IMR-90 (cell line): ENCODE data around the gene KCTD5. TPM values are rescaled to one million over a fixed set of nuclear protein-coding genes. Genes with fewer than 3 reads are reported as not detected.

Experiments used
- ATAC-seq: fragments of 200-7000 bp; cut with Tn5 transposase; 2 replicates; pipeline ENCODE4 v1.9.1; 2020; ENCODE audit warnings: low read depth, mild to moderate bottlenecking, moderate library complexity
- BruUV-seq: library from RNA; stranded (reverse); fragments of 400-500 nt; replicated peaks from 2 replicates; lab custom pipeline; 2021; lab: Mats Ljungman, UMichigan
- CTCF ChIA-PET: fragments of 300-600 bp; formaldehyde crosslinking; extraction: SDS; loops from one replicate; lab custom pipeline; 2021; ENCODE audit warnings: antibody characterized with exemption; lab: Yijun Ruan, JAX
- POLR2A ChIA-PET: fragments of 300-600 bp; sonication (Branson Sonifier 250); formaldehyde crosslinking; loops from one replicate; lab custom pipeline; 2022; ENCODE audit warnings: antibody characterized with exemption; ENCODE audit not compliant: unreplicated experiment; lab: Charles Lee
- DNase-seq: peaks from one replicate; pipeline ENCODE4 v3.0.0; 2013
- H2AFZ ChIP-seq: replicated peaks from 2 replicates; pipeline ENCODE3; 2013; ENCODE audit warnings: low read length, mild to moderate bottlenecking; ENCODE audit not compliant: poor library complexity
- H2AK5ac ChIP-seq: 2 replicates; pipeline ENCODE4 v1.6.1; 2013; ENCODE audit warnings: low read depth, low read length, inconsistent platforms
- H2AK9ac ChIP-seq: replicated peaks from 2 replicates; pipeline ENCODE3; 2013; ENCODE audit warnings: mild to moderate bottlenecking, low read depth, low read length, moderate library complexity; ENCODE audit not compliant: poor library complexity
- H2BK120ac ChIP-seq: 2 replicates; pipeline ENCODE4 v1.6.1; 2013; ENCODE audit warnings: low read depth, low read length, inconsistent platforms
- H2BK15ac ChIP-seq: 3 replicates; pipeline ENCODE4 v1.6.1; 2013; ENCODE audit warnings: low read depth, low read length, inconsistent platforms
- H2BK20ac ChIP-seq: 2 replicates; pipeline ENCODE4 v1.6.1; 2013; ENCODE audit warnings: low read depth, mild to moderate bottlenecking, inconsistent platforms, low read length, moderate library complexity
- H2BK5ac ChIP-seq: 2 replicates; pipeline ENCODE4 v1.6.1; 2013; ENCODE audit warnings: mild to moderate bottlenecking, low read depth, low read length, inconsistent platforms; ENCODE audit not compliant: poor library complexity, severe bottlenecking
- H3K14ac ChIP-seq: replicated peaks from 2 replicates; pipeline ENCODE4 v1.6.1; 2013; ENCODE audit warnings: low read depth, low read length, inconsistent platforms
- H3K18ac ChIP-seq: 2 replicates; pipeline ENCODE4 v1.6.1; 2013; ENCODE audit warnings: low read depth, low read length, control low read depth
- H3K23ac ChIP-seq: 2 replicates; pipeline ENCODE4 v1.6.1; 2013; ENCODE audit warnings: low read depth, low read length, inconsistent platforms
- H3K27ac ChIP-seq: 2 replicates; pipeline ENCODE4 v1.5.1; 2013; ENCODE audit warnings: mild to moderate bottlenecking, control low read depth, low read length; ENCODE audit not compliant: insufficient read depth
- H3K27me3 ChIP-seq: 2 replicates; pipeline ENCODE4 v1.6.1; 2013; ENCODE audit warnings: low read length; ENCODE audit not compliant: control insufficient read depth, insufficient read depth
- H3K36me3 ChIP-seq: 2 replicates; pipeline ENCODE4 v1.6.1; 2013; ENCODE audit warnings: low read length, mixed read lengths; ENCODE audit not compliant: control insufficient read depth, insufficient read depth
- H3K4ac ChIP-seq: 2 replicates; pipeline ENCODE4 v1.6.1; 2013; ENCODE audit warnings: low read depth, low read length, inconsistent platforms
- H3K4me1 ChIP-seq: 2 replicates; pipeline ENCODE4 v1.6.1; 2013; ENCODE audit warnings: low read length, mixed read lengths; ENCODE audit not compliant: control insufficient read depth, insufficient read depth
- H3K4me2 ChIP-seq: 2 replicates; pipeline ENCODE4 v1.6.1; 2013; ENCODE audit warnings: low read depth, mild to moderate bottlenecking, control low read depth, low read length, moderate library complexity
- H3K4me3 ChIP-seq: 2 replicates; pipeline ENCODE4 v1.5.1; 2013; ENCODE audit warnings: low read depth, mild to moderate bottlenecking, control low read depth, low read length, moderate library complexity; ENCODE audit not compliant: insufficient read depth
- H3K56ac ChIP-seq: 2 replicates; pipeline ENCODE4 v1.6.1; 2013; ENCODE audit warnings: low read length, inconsistent platforms; ENCODE audit not compliant: insufficient read depth; ENCODE audit errors: extremely low read depth
- H3K79me1 ChIP-seq, 2 experiments: 2 replicates each; pipeline ENCODE4 v1.6.1; 2013; ENCODE audit warnings: low read length in 2 of 2, inconsistent platforms in 1 of 2, low read depth in 1 of 2
- H3K9ac ChIP-seq: 2 replicates; pipeline ENCODE4 v1.6.1; 2013; ENCODE audit warnings: low read depth, low read length, control low read depth
- H3K9me1 ChIP-seq: 2 replicates; pipeline ENCODE4 v1.6.1; 2013; ENCODE audit warnings: low read length, inconsistent platforms; ENCODE audit not compliant: insufficient read depth
- H3K9me3 ChIP-seq: 2 replicates; pipeline ENCODE4 v1.6.1; 2013; ENCODE audit warnings: low read length; ENCODE audit not compliant: control insufficient read depth, insufficient read depth
- H4K20me1 ChIP-seq: 2 replicates; pipeline ENCODE4 v1.6.1; 2013; ENCODE audit warnings: low read length, inconsistent platforms; ENCODE audit not compliant: insufficient read depth
- H4K5ac ChIP-seq: 2 replicates; pipeline ENCODE4 v1.6.1; 2013; ENCODE audit warnings: mild to moderate bottlenecking, low read depth, low read length, control low read depth
- H4K8ac ChIP-seq, 2 experiments: 2 replicates each; pipeline ENCODE4 v1.6.1; 2013; ENCODE audit warnings: low read depth in 2 of 2, low read length in 2 of 2, control low read depth in 1 of 2, inconsistent platforms in 1 of 2
- H4K91ac ChIP-seq: 2 replicates; pipeline ENCODE4 v1.6.1; 2013; ENCODE audit warnings: low read depth, low read length, inconsistent platforms; ENCODE audit not compliant: insufficient read depth
- CEBPB ChIP-seq: IDR thresholded peaks from 2 replicates; pipeline ENCODE4 v1.6.1; 2012; ENCODE audit warnings: low read depth, low read length, improper control_type of control experiment
- CHD1 ChIP-seq: IDR thresholded peaks from 2 replicates; pipeline ENCODE4 v1.6.1; 2012; ENCODE audit warnings: low read depth, low read length, improper control_type of control experiment
- CTCF ChIP-seq: conservative IDR thresholded peaks from 2 replicates; pipeline ENCODE4 v1.5.1; 2012; ENCODE audit warnings: mild to moderate bottlenecking, low read depth, low read length, improper control_type of control experiment
- ELK1 ChIP-seq: fragments of 150-350 bp; IDR thresholded peaks from 2 replicates; pipeline ENCODE4 v1.6.1; 2016; ENCODE audit warnings: low read depth, mild to moderate bottlenecking, low read length, moderate library complexity, borderline replicate concordance
- FOS ChIP-seq: fragments of 150-350 bp; IDR thresholded peaks from 2 replicates; pipeline ENCODE4 v1.6.1; 2016; ENCODE audit warnings: low read depth, low read length
- MAFK ChIP-seq: IDR thresholded peaks from 2 replicates; pipeline ENCODE4 v1.6.1; 2012; ENCODE audit warnings: low read depth, low read length, improper control_type of control experiment
- MXI1 ChIP-seq: IDR thresholded peaks from 2 replicates; pipeline ENCODE4 v1.6.1; 2012; ENCODE audit warnings: low read depth, mild to moderate bottlenecking, low read length, moderate library complexity, borderline replicate concordance
- NFE2L2 ChIP-seq: fragments of 150-350 bp; IDR thresholded peaks from 2 replicates; pipeline ENCODE4 v1.6.1; 2016; ENCODE audit warnings: low read depth, mild to moderate bottlenecking, low read length
- RAD21 ChIP-seq: IDR thresholded peaks from 2 replicates; pipeline ENCODE4 v1.6.1; 2012; ENCODE audit warnings: low read length, improper control_type of control experiment
- RCOR1 ChIP-seq: IDR thresholded peaks from 2 replicates; pipeline ENCODE4 v1.6.1; 2012; ENCODE audit warnings: mild to moderate bottlenecking, low read length, improper control_type of control experiment; ENCODE audit not compliant: insufficient replicate concordance
- RFX5 ChIP-seq: IDR thresholded peaks from 2 replicates; pipeline ENCODE4 v1.8.0; 2012; ENCODE audit warnings: low read depth, mild to moderate bottlenecking, low read length, moderate library complexity
- SMC3 ChIP-seq: fragments of 150-350 bp; IDR thresholded peaks from 2 replicates; pipeline ENCODE4 v1.6.1; 2016; ENCODE audit warnings: low read depth, mild to moderate bottlenecking, antibody characterized with exemption, low read length, moderate library complexity
- USF2 ChIP-seq: fragments of 150-350 bp; IDR thresholded peaks from 2 replicates; pipeline ENCODE4 v1.6.1; 2017; ENCODE audit warnings: mild to moderate bottlenecking, antibody characterized with exemption, low read length, low read depth
- WGBS, 2 experiments: methylation state at CpG; one replicate each; pipeline versions ENCODE4 v1.1.5 to v1.1.7; 2013; ENCODE audit warnings: missing lambda C conversion rate in 2 of 2; ENCODE audit not compliant: insufficient read length in 1 of 2; ENCODE audit errors: extremely low coverage in 2 of 2; 5-methylcytosine and 5-hydroxymethylcytosine counted together
- dilution Hi-C: fragments of 300-500 bp; cut with HindIII; formaldehyde crosslinking; loops from one replicate; pipeline ENCODE4 v1.14.3; 2018; ENCODE audit warnings: low sequenced_read_pairs; ENCODE audit not compliant: unreplicated experiment
- in situ Hi-C: fragments of 300-500 bp; cut with MboI; formaldehyde crosslinking; loops from 3 replicates; pipeline ENCODE4 v1.14.3; 2019; ENCODE audit warnings: low sequenced_read_pairs, inconsistent platforms, mixed read lengths
- intact Hi-C: fragments of 100-400 bp; cut with micrococcal nuclease; formaldehyde crosslinking; loops from 2 replicates; pipeline ENCODE4 v1.10.0; 2022
- polyA plus RNA-seq, 3 experiments: library from polyadenylated mRNA; depleted of rRNA; stranded (reverse); fragments of >200 nt; gene quantifications; 2 replicates each; pipeline ENCODE4 v1.2.3, GENCODE V29; 2012; ENCODE audit warnings: low replicate concordance in 1 of 3
- total RNA-seq: library from RNA; depleted of rRNA; stranded (reverse); fragments of >200 nt; gene quantifications from 2 replicates; pipeline ENCODE4 v1.2.3, GENCODE V29; 2012

KCTD5 gene
- total and polyA plus RNA-seq, 2 of the 4 experiments (the other 2 are of a cell fraction), result 17.2 to 56.2 TPM

GRCh38 chr16:2699791-2700600 is 17.7 kb downstream of the KCTD5 start:
- Histone ChIP-seq H4K20me1 (no peaks in the 10 kb centered on the region; the same call in 1 of the 2 replicates), H2BK15ac (no peak overlapping the region), H2BK120ac (no peak overlapping the region), H4K91ac (no peak overlapping the region), H4K8ac (no peak overlapping the region), H2BK20ac (no peak overlapping the region), H3K4me2 (no peak overlapping the region), H3K56ac (no peak overlapping the region), H3K4ac (no peak overlapping the region), H3K4me1 (no peaks in the 10 kb centered on the region), H3K9me1 (no peaks in the 10 kb centered on the region), H3K27me3 (no peaks in the 10 kb centered on the region), H4K5ac (no peak overlapping the region), H3K79me1 (peaks cover 0 to 15% of the 10 kb centered on the region in 2 experiments; a peak in 3 of 4 replicates), H2AK5ac (no peak overlapping the region), H3K36me3 (peaks cover 61% of the 10 kb centered on the region), H3K14ac (no peak overlapping the region), H3K9me3 (no peaks in the 10 kb centered on the region), H2BK5ac (no peak overlapping the region), H2AK9ac (no peak overlapping the region), H3K4me3 (no peak overlapping the region), H2AFZ (no peak overlapping the region), H3K18ac (no peak overlapping the region), H3K9ac (no peak overlapping the region), H3K23ac (no peak overlapping the region), H3K27ac (no peak overlapping the region)
- in situ Hi-C loops (no loop called here), dilution Hi-C loops (no loop called here), intact Hi-C loops (no loop called here)
- ATAC-seq (no peak), DNase-seq (no peak)
- CTCF ChIA-PET, result no interaction called here
- POLR2A ChIA-PET, result no interaction called here
- 90% methylated on average over 10 of the region's 28 CpGs; no CpG with 5 or more reads in 1 of the 2 experiments for WGBS, 2 experiments
- no TSS peak for BruUV-seq
- no peak for TF ChIP-seq CHD1
- TF ChIP-seq RCOR1, result no peak
- no peak for TF ChIP-seq CTCF
- TF ChIP-seq RFX5, result no peak
- TF ChIP-seq MXI1, result no peak
- no peak for TF ChIP-seq USF2
- no peak for TF ChIP-seq NFE2L2
- TF ChIP-seq ELK1, result no peak
- TF ChIP-seq MAFK, result no peak
- no peak for TF ChIP-seq FOS
- TF ChIP-seq SMC3, result no peak
- no peak for TF ChIP-seq RAD21
- TF ChIP-seq CEBPB, result no peak
